ENCODE results near the gene SLC8B1. TPM values are rescaled to one million over a fixed set of nuclear protein-coding genes. Genes with fewer than 3 reads are reported as not detected.

The SLC8B1 gene
- total and polyA plus RNA-seq, 2 donors (not counting 1 experiment from before 2014, with no cell fraction given) = 16.7 to 16.8 TPM

DNA sequence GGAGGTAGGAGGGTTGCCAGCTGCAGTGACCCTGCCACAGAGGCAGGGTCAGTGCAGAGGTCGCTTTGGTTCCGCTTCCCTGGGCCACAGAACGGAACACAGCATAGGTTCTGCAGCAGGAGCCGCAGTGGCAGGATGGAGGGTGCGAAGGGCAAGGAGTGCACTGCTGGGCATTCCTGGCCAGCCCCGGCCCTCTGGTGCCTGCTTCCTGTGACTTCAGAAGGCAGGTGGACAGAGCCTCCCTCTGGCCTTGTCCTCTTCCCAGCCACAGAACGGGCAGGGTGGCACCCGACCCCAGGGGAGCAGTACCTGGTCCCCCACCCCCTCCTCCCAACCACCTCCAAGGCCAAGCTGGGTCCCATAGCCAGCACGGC, 37.7 kb downstream of the SLC8B1 start:
- Histone ChIP-seq H3K4me2 (ENCODE audit: extremely low read depth, insufficient read depth, low read length) (no peak overlapping the region), H3K9ac (ENCODE audit: insufficient read depth, low read length) (no peak overlapping the region), H3K4me3 (replicated peaks in 1 of 4; ENCODE audit: control extremely low read depth in 1 of 4, insufficient read depth in 1 of 4, low read depth in 3 of 4, low read length in 4 of 4) (no peak overlapping the region), H3K27ac (ENCODE audit: insufficient read depth, low read length) (no peak overlapping the region), H3K4me1 (ENCODE audit: control insufficient read depth, extremely low read depth, insufficient read depth, low read length) (peaks cover 12% of the 10 kb centered on the region), H3K79me2 (ENCODE audit: control insufficient read depth, insufficient read depth, low read length) (no peaks in the 10 kb centered on the region), H4K20me1 (ENCODE audit: control insufficient read depth, extremely low read depth, insufficient read depth, low read length) (no peaks in the 10 kb centered on the region), H2AFZ (ENCODE audit: low read length) (no peak overlapping the region), H3K36me3 (ENCODE audit: control insufficient read depth, insufficient read depth, low read length) (no peaks in the 10 kb centered on the region), H3K27me3 (ENCODE audit: control insufficient read depth, insufficient read depth, low read length) (no peaks in the 10 kb centered on the region), H3K9me3 (ENCODE audit: control insufficient read depth, insufficient read depth, low read depth, low read length) (no peaks in the 10 kb centered on the region)
- TF ChIP-seq, protein P1, sequence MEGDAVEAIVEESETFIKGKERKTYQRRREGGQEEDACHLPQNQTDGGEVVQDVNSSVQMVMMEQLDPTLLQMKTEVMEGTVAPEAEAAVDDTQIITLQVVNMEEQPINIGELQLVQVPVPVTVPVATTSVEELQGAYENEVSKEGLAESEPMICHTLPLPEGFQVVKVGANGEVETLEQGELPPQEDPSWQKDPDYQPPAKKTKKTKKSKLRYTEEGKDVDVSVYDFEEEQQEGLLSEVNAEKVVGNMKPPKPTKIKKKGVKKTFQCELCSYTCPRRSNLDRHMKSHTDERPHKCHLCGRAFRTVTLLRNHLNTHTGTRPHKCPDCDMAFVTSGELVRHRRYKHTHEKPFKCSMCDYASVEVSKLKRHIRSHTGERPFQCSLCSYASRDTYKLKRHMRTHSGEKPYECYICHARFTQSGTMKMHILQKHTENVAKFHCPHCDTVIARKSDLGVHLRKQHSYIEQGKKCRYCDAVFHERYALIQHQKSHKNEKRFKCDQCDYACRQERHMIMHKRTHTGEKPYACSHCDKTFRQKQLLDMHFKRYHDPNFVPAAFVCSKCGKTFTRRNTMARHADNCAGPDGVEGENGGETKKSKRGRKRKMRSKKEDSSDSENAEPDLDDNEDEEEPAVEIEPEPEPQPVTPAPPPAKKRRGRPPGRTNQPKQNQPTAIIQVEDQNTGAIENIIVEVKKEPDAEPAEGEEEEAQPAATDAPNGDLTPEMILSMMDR (conservative IDR thresholded peaks at IDR 0.05 in 1 of 2, IDR thresholded peaks at IDR 0.05 in 1 of 2; ENCODE audit: low read depth in 1 of 2, low read length in 2 of 2) = no peak
- TF ChIP-seq EZH2 (IDR thresholded peaks at IDR 0.05; ENCODE audit: low read length, missing control alignments) = no peak
- DNase-seq (ENCODE audit: low read depth in 2 of 2) = no peak

DNA sequence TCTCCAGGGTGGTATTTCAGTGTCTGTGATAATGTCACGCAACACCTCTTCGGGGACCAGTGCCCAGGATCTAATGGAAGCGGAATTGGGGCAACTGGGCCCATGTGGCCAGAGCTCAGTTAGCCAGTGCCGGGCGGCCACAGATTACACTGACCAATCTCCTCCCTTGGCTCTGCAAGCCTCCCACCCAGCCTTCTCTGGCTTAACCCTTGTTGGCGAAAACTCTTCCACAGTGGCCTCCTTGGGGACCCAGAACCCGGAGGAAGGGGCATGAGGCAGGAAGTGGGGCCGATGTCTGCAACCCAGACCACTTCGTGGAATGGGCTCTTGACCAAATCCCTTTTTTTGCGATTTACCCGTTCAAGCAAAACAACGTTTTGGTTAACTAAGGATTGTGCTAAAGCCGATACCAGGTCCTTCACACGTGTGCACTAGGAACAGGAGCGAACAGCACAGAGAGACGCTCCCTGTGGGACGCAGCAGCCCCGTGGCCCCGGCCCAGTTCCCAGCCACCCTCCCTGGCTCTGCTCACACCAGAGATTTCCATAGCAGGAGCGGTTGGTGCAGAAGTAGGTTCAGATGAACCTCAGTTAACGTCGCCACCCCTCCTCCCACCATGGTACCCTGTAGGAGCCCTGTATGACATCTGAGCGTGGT, 38.2 kb downstream of the SLC8B1 start:
- DNase-seq (ENCODE audit: low read depth in 2 of 2) = no peak
- no peak overlapping the region for H3K4me3 ChIP-seq (replicated peaks in 1 of 4; ENCODE audit: control extremely low read depth in 1 of 4, insufficient read depth in 1 of 4, low read depth in 3 of 4, low read length in 4 of 4)
- H3K27ac ChIP-seq (ENCODE audit: insufficient read depth, low read length) = no peak overlapping the region

DNA sequence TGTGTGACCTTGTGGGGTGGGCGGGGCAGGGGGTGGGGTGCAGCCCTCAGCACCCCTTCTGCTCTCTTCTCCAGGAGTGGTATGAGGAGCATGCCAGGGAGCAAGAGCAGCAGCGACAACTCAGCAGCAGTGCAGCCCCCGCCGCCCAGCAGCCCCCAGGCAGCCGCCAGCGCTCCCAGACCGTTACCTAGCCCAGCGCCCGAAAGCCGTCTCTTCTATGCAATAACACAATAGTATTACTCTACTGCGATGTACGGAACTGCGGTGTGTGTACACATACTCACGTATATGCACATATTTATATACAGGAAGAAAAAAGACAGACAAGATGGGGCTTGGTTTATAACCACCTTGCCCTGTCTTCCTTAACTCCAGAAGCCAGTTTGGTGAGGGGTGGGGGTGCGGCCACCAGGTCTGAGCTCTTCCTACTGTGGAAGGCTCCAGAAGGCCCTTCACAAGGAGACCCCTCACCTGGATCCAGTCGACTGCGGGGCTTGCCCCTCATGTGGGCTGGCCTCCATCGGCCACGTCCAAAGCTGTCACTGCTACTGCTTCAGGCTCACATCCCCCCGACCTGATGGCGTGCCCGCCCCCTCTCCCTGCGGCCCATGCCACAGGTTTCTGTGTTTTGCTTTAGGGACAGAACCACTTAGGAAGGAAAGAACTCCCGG, 38.9 kb downstream of the SLC8B1 start:
- no peaks in the 10 kb centered on the region for H3K36me3 ChIP-seq (ENCODE audit: control insufficient read depth, insufficient read depth, low read length)
- H3K27ac ChIP-seq (ENCODE audit: insufficient read depth, low read length) = no peak overlapping the region
- no peaks in the 10 kb centered on the region for H3K9me3 ChIP-seq (ENCODE audit: control insufficient read depth, insufficient read depth, low read depth, low read length)
- H4K20me1 ChIP-seq (ENCODE audit: control insufficient read depth, extremely low read depth, insufficient read depth, low read length) = no peaks in the 10 kb centered on the region
- DNase-seq (ENCODE audit: low read depth in 2 of 2) = no peak
- no peaks in the 10 kb centered on the region for H3K79me2 ChIP-seq (ENCODE audit: control insufficient read depth, insufficient read depth, low read length)
- TF ChIP-seq, protein P1 (conservative IDR thresholded peaks at IDR 0.05 in 1 of 2, IDR thresholded peaks at IDR 0.05 in 1 of 2; ENCODE audit: low read depth in 1 of 2, low read length in 2 of 2) = no peak
- TF ChIP-seq EZH2 (IDR thresholded peaks at IDR 0.05; ENCODE audit: low read length, missing control alignments) = no peak
- H3K4me1 ChIP-seq (ENCODE audit: control insufficient read depth, extremely low read depth, insufficient read depth, low read length) = peaks cover 12% of the 10 kb centered on the region
- no peak overlapping the region for H3K4me3 ChIP-seq (replicated peaks in 1 of 4; ENCODE audit: control extremely low read depth in 1 of 4, insufficient read depth in 1 of 4, low read depth in 3 of 4, low read length in 4 of 4)
- no peak overlapping the region for H3K9ac ChIP-seq (ENCODE audit: insufficient read depth, low read length)
- H3K4me2 ChIP-seq (ENCODE audit: extremely low read depth, insufficient read depth, low read length) = no peak overlapping the region
- no peak overlapping the region for H2AFZ ChIP-seq (ENCODE audit: low read length)
- H3K27me3 ChIP-seq (ENCODE audit: control insufficient read depth, insufficient read depth, low read length) = no peaks in the 10 kb centered on the region

More for the DNA sequence above, 38.2 kb downstream of the SLC8B1 start:
- no peak for TF ChIP-seq EZH2 (IDR thresholded peaks at IDR 0.05; ENCODE audit: low read length, missing control alignments)
- TF ChIP-seq, protein P1 (conservative IDR thresholded peaks at IDR 0.05 in 1 of 2, IDR thresholded peaks at IDR 0.05 in 1 of 2; ENCODE audit: low read depth in 1 of 2, low read length in 2 of 2) = no peak
- no peaks in the 10 kb centered on the region for H3K79me2 ChIP-seq (ENCODE audit: control insufficient read depth, insufficient read depth, low read length)
- no peaks in the 10 kb centered on the region for H3K36me3 ChIP-seq (ENCODE audit: control insufficient read depth, insufficient read depth, low read length)
- H3K4me2 ChIP-seq (ENCODE audit: extremely low read depth, insufficient read depth, low read length) = no peak overlapping the region
- H4K20me1 ChIP-seq (ENCODE audit: control insufficient read depth, extremely low read depth, insufficient read depth, low read length) = no peaks in the 10 kb centered on the region
- no peaks in the 10 kb centered on the region for H3K9me3 ChIP-seq (ENCODE audit: control insufficient read depth, insufficient read depth, low read depth, low read length)
- H2AFZ ChIP-seq (ENCODE audit: low read length) = no peak overlapping the region
- H3K4me1 ChIP-seq (ENCODE audit: control insufficient read depth, extremely low read depth, insufficient read depth, low read length) = peaks cover 12% of the 10 kb centered on the region
- no peak overlapping the region for H3K9ac ChIP-seq (ENCODE audit: insufficient read depth, low read length)
- no peaks in the 10 kb centered on the region for H3K27me3 ChIP-seq (ENCODE audit: control insufficient read depth, insufficient read depth, low read length)

Measured in fibroblast of lung (primary cell).